ENCODE data around the gene PPP2R2B.

The PPP2R2B gene

DNA sequence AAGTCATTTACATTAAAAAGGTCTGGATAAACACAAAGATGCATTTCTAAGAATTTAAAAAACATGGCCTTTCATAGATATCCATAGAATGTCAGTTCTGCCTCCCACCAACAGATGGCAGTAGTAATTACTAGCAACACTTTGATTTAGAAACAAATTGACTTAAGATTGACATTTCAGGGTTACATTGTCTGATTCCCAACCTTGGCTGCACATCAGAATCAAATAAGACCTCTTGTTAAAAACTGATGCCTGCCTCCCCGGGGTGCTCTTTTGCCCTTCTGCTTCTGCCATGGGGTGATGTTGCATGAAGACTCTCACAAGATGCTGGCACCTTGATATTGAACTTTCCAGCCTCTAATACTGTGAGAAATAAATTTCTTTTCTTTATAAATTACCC, 216.3 kb downstream of the PPP2R2B start:
- no peaks in the 10 kb centered on the region for H3K4me1 ChIP-seq (ENCODE audit: low read depth, poor library complexity, severe bottlenecking)
- no peak overlapping the region for H2AFZ ChIP-seq (ENCODE audit: low read depth)
- H3K27ac ChIP-seq: no peak overlapping the region
- no peaks in the 10 kb centered on the region for H3K27me3 ChIP-seq (ENCODE audit: insufficient read depth, low read depth)
- H4K20me1 ChIP-seq (ENCODE audit: insufficient read depth): no peaks in the 10 kb centered on the region
- TF ChIP-seq, protein P1, sequence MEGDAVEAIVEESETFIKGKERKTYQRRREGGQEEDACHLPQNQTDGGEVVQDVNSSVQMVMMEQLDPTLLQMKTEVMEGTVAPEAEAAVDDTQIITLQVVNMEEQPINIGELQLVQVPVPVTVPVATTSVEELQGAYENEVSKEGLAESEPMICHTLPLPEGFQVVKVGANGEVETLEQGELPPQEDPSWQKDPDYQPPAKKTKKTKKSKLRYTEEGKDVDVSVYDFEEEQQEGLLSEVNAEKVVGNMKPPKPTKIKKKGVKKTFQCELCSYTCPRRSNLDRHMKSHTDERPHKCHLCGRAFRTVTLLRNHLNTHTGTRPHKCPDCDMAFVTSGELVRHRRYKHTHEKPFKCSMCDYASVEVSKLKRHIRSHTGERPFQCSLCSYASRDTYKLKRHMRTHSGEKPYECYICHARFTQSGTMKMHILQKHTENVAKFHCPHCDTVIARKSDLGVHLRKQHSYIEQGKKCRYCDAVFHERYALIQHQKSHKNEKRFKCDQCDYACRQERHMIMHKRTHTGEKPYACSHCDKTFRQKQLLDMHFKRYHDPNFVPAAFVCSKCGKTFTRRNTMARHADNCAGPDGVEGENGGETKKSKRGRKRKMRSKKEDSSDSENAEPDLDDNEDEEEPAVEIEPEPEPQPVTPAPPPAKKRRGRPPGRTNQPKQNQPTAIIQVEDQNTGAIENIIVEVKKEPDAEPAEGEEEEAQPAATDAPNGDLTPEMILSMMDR (conservative IDR thresholded peaks at IDR 0.05; ENCODE audit: low read depth, low read length): peak; percentile 71
- no peaks in the 10 kb centered on the region for H3K36me3 ChIP-seq (ENCODE audit: insufficient read depth)
- no peak overlapping the region for H3K4me3 ChIP-seq (IDR thresholded peaks at IDR 0.05; ENCODE audit: insufficient read depth, low read depth, low read length)
- H3K9ac ChIP-seq: no peak overlapping the region
- H3K79me2 ChIP-seq (ENCODE audit: insufficient read depth, low read depth): no peaks in the 10 kb centered on the region
- H3K4me2 ChIP-seq: no peak overlapping the region

DNA sequence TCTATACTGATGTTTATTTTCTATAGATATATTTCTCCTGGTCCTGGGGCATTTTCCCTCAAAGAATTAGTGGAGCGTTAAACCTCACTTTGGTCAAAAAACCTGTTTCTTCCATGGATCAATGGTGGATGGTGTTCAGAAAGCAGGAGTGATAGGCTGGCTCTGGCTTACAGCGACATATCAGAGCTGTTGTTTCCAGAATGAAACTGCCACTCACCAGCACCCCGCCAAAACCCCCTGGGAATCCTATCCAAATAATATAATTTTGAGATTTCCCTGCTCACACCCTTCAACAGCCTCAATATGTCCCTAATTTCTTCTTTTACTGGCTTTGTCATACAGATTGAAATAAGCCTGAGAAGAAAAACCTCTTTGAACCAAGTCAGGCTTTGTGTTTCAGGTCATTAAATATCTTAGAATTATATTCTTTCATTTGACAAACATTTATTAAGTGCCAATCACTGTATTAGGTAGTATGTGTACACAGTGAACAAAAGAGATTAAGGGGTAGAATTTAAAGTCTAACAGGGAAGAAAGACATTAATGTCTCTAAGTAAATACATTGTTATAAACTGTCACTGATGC, 218.1 kb downstream of the PPP2R2B start:
- no peak overlapping the region for H3K27ac ChIP-seq
- no peak overlapping the region for H3K4me2 ChIP-seq
- no peaks in the 10 kb centered on the region for H3K4me1 ChIP-seq (ENCODE audit: low read depth, poor library complexity, severe bottlenecking)
- H3K9ac ChIP-seq: no peak overlapping the region
- H4K20me1 ChIP-seq (ENCODE audit: insufficient read depth): no peaks in the 10 kb centered on the region
- H2AFZ ChIP-seq (ENCODE audit: low read depth): no peak overlapping the region
- no peaks in the 10 kb centered on the region for H3K27me3 ChIP-seq (ENCODE audit: insufficient read depth, low read depth)
- H3K36me3 ChIP-seq (ENCODE audit: insufficient read depth): no peaks in the 10 kb centered on the region
- TF ChIP-seq, protein P1 (conservative IDR thresholded peaks at IDR 0.05; ENCODE audit: low read depth, low read length): no peak
- no peak overlapping the region for H3K4me3 ChIP-seq (IDR thresholded peaks at IDR 0.05; ENCODE audit: insufficient read depth, low read depth, low read length)
- H3K79me2 ChIP-seq (ENCODE audit: insufficient read depth, low read depth): no peaks in the 10 kb centered on the region

DNA sequence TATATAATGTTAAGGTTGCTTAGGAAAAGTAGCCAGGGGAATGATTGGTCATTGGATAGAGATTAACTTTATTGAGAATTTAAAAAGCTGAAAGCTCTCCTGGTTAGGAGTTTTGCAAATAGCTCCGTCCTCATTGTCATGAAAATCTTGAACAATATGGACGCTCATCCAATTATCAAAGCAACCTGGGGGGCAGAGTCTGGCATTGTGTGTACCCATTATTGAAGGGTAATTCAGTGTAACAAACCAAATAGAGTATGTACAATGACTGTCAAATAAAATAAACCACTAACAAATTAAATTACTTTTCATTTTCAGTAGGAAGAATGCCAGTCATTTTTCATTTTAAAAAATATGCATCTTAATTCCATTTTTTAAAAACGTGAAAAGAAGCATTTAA, 218.6 kb downstream of the PPP2R2B start:
- H2AFZ ChIP-seq (ENCODE audit: low read depth): no peak overlapping the region
- H3K36me3 ChIP-seq (ENCODE audit: insufficient read depth): no peaks in the 10 kb centered on the region
- H3K9ac ChIP-seq: no peak overlapping the region
- no peaks in the 10 kb centered on the region for H4K20me1 ChIP-seq (ENCODE audit: insufficient read depth)
- no peaks in the 10 kb centered on the region for H3K4me1 ChIP-seq (ENCODE audit: low read depth, poor library complexity, severe bottlenecking)
- H3K4me2 ChIP-seq: no peak overlapping the region
- H3K79me2 ChIP-seq (ENCODE audit: insufficient read depth, low read depth): no peaks in the 10 kb centered on the region
- no peak overlapping the region for H3K4me3 ChIP-seq (IDR thresholded peaks at IDR 0.05; ENCODE audit: insufficient read depth, low read depth, low read length)
- no peak overlapping the region for H3K27ac ChIP-seq
- H3K27me3 ChIP-seq (ENCODE audit: insufficient read depth, low read depth): no peaks in the 10 kb centered on the region
- TF ChIP-seq, protein P1 (conservative IDR thresholded peaks at IDR 0.05; ENCODE audit: low read depth, low read length): no peak

DNA sequence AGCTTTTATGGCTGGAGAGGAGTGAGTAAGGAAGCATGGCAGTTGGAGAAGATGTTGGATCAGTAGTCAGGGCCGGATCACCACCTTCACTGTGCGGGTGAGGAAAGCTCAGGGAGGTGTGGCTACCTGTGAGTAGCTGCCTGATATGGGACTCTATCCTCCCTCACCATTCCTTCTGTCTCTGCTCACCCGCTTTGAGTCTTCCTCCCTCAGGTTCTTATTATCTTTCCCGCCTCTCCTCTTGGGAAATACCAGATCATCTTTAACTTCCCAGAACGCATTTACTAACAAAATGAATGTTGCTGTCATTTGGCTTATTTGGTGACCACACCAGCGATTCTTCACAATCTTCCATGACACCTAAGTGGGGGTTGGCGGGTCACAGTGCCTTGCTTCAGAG, 221.9 kb downstream of the PPP2R2B start:
- no peak overlapping the region for H2AFZ ChIP-seq (ENCODE audit: low read depth)
- no peak overlapping the region for H3K4me3 ChIP-seq (IDR thresholded peaks at IDR 0.05; ENCODE audit: insufficient read depth, low read depth, low read length)
- H3K27ac ChIP-seq: no peak overlapping the region
- no peaks in the 10 kb centered on the region for H4K20me1 ChIP-seq (ENCODE audit: insufficient read depth)
- no peak overlapping the region for H3K9ac ChIP-seq
- no peaks in the 10 kb centered on the region for H3K79me2 ChIP-seq (ENCODE audit: insufficient read depth, low read depth)
- no peaks in the 10 kb centered on the region for H3K27me3 ChIP-seq (ENCODE audit: insufficient read depth, low read depth)
- H3K36me3 ChIP-seq (ENCODE audit: insufficient read depth): no peaks in the 10 kb centered on the region
- H3K4me2 ChIP-seq: no peak overlapping the region
- TF ChIP-seq, protein P1 (conservative IDR thresholded peaks at IDR 0.05; ENCODE audit: low read depth, low read length): no peak
- H3K4me1 ChIP-seq (ENCODE audit: low read depth, poor library complexity, severe bottlenecking): no peaks in the 10 kb centered on the region
